Measurements from ENCODE around the gene SLC25A47.

- TF ChIP-seq CTCF (IDR thresholded peaks at IDR 0.05; ENCODE audit: extremely low read depth in 1 of 2, insufficient read depth in 1 of 2, low read depth in 1 of 2, low read length in 2 of 2) (no peak), MAX (IDR thresholded peaks at IDR 0.05; ENCODE audit: insufficient read depth, insufficient read length) (no peak)
Observed at GRCh38 chr14:100369019-100369418, 45.9 kb downstream of the SLC25A47 start.
